Measurements from ENCODE around the gene GNAT1.
"Not testable (repeated sequence)": the region's sequence is repeated elsewhere in the genome, so short reads cannot be mapped to it uniquely, and the experiment has no call there.

Gene GNAT1

DNA sequence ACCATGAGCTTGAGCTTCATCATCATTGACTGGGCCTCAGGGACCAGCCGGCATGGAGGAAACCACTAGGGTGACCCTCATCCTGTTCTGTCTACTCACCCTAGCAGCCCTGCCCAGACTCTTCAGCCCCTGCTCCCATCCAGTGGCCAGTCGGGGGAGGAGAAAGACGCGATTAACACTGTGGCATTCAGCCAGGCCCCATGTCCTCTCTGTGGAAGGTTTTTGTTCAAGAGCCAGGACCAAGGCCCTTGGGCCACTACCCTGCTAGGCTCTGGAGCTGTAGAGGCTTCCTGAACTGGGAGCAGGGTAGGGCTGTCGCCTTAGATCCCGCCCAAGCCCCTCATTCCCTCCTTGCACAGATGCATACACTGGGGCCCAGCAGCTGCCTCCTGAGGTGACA, 28.7 kb downstream of the GNAT1 start:
- DNase-seq (ENCODE audit: low read depth in 2 of 2), result no peak

DNA sequence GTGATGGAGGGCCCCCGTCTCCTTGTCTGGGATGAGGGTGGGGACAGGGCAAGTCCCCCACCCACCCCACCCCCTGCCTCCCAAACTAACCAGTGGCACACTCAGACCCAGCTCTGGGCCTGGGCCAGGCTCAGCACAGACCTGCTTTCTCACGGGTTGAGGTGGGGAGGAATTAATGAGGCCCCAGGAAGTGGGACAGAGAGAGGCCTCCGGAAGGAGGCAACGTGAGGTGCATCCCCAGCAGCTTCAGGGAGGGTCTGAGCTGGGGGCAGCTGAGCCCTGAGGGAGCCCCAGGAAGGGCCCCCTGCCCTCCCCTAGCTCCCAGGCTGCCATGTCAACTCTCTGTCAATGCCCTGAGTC, 29.6 kb downstream of the GNAT1 start:
- DNase-seq (ENCODE audit: low read depth in 2 of 2), result no peak

DNA sequence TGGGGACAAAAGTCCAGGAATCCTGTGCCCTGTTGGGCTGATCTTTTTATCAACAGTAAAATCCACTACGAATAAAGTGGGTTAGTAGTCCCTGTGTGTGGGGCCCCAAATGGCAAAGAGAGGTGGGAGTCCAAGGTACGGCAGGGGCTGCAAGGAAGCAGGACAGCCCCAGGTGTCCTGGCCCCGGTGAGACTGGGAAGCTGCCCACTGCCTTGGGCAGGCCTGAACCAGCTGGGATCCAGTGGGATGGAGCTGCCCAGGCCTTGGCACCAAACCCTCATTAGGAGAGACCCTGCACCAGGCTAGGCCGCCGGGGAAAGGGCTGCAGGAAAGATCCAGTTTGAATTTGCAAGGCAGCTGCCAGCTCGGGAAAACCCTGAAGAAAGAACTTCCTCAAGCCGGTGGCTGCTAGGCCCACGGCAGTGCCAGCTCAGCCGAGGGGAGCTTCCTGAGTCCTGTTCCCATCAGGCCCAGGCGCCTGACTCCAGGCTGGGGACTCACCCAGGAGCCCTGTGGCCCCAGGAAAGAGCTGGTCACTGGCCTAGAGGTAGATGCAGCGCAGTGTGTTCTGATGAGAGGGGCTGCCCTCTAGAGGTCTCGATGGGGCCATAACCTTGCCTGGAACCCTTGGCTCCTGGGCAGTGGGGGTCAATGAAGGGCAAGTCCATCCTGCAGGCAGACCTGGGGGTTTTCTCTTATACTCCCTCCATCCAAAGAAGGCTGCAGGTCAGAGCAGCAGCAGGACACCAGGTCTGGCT, 30.2 kb downstream of the GNAT1 start:
- DNase-seq (ENCODE audit: low read depth in 2 of 2), result no peak

GRCh38 chr3:50222169-50222528, 30.7 kb downstream of the GNAT1 start:
- no peak for DNase-seq (ENCODE audit: low read depth in 2 of 2)

DNA sequence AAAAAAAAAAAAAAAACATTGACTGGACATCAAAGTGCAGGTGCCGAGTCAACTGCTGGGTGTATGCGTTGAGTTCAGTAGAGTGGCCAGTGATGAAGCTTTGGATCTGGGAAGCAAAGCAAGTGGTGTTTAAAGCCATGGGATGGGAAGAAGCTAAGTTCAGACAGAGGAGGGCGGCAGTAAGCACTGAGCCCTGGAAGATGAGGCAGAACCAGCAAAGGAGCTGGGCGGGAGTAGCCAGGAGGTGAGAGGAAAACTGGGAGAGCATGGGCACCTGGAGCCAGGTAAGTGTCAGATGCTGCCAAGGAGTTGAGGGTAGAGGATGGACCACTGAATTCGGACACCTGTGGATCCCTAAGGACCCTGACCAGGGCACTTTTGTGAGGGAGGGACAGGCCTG, 33.2 kb downstream of the GNAT1 start:
- DNase-seq (ENCODE audit: low read depth in 2 of 2), result no peak

- DNase-seq (ENCODE audit: low read depth in 2 of 2), result no peak
Observed at GRCh38 chr3:50226888-50227389, 35.5 kb downstream of the GNAT1 start.

DNA sequence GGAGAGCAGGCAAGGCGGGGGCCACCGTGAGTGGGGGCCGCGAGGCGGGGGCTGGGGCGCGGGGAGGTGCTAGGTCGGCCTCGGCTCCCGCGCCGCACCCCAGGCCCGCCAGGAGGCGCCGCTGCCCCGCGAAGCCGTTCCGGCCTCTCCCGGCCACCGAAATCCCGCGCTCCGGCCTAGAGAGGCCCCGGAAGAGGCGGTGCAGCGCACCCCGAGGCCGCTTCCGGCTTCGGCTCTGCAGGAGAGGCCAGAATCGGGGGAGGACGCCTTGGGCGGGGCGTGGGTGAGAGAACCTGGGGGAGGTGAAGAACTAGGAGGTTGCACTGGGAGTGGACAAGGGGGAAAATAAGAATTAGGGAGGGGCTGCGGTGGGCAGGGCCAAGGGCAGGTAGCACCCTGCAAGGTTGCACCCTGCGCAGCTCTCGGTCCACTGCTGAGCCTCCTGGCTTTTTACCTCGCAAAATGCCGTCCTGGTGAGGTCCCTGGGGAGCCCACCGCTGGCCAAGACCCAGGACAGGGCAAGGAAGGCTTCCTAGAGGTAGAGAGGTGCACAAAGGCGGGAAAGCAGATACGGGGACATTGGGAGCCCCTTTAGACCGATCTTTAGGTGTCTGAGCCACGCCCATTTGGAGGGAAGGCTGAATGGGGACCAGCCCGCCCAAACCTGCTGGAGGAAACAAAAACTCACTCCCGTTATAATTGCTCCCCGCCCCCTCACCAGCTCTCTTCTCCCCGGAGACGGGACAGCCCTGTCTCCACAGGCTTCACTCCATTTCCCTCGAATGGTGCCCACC, 36.2 kb downstream of the GNAT1 start:
- DNase-seq (ENCODE audit: low read depth in 2 of 2), result peak; percentile 74 to 78

GRCh38 chr3:50228184-50228763, 36.9 kb downstream of the GNAT1 start:
- not testable (repeated sequence) for DNase-seq (ENCODE audit: low read depth in 2 of 2)

- no peak for DNase-seq (ENCODE audit: low read depth in 2 of 2)
Observed at GRCh38 chr3:50229490-50229889, 38.1 kb downstream of the GNAT1 start.

DNA sequence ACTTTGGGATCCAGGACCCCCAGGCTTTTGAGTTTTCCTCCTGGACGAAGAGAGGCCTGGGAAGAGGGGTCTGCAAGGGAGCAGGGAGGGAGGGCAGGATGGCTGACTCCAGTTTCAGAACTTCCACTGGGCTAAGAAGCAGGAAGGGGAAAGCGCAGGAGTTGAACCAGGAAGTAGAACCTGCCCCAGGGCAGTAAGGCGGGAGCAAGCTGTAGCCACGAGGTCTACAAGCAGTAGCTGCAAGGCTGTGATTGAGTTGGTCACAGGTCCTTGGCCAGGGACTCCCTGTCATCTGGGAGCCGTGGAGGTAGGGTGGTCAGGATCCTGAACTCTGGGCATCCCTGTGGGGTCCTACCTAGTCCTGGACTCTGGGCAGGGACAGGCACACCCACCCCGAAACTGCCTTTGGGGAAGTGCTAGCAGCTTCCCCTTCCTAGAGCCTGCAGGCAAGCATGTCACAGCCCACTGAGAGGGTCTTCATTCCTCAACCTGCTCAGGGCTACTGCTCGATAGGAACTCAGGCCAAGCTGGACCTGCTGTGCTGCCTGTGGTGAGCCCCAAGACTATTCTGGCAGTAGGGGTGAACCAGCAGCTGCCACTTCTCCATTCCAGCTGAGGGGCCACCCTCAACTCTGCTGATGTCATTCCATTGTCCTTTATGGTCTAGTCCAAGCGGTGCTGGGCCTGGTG, 38.8 kb downstream of the GNAT1 start:
- no peak for DNase-seq (ENCODE audit: low read depth in 2 of 2)

GRCh38 chr3:50230794-50231125, 39.4 kb downstream of the GNAT1 start:
- DNase-seq (ENCODE audit: low read depth in 2 of 2), result no peak

DNA sequence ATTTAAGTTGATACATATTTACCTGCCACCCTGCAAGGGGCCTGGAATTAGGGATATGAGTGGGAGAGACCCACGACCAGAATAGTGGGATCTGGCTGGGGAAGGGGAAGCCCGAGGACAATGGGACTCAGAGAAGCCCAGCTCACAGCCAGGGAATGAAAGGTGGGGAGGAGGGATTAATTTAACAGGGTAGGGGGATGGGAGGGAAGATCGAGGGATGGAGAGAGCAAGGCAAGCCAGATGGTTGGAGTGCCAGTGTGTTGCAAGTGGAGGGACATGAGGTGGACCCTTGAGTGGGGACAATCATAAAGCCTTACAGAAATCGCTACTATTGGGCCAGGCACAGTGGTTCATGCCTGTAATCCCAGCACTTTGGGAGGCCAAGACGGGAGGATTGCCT, 40.2 kb downstream of the GNAT1 start:
- DNase-seq (ENCODE audit: low read depth in 2 of 2), result no peak

GRCh38 chr3:50232303-50232702, 40.9 kb downstream of the GNAT1 start:
- no peak for DNase-seq (ENCODE audit: low read depth in 2 of 2)

GRCh38 chr3:50233176-50233575, 41.8 kb downstream of the GNAT1 start:
- DNase-seq (ENCODE audit: low read depth in 2 of 2), result no peak

GRCh38 chr3:50235716-50236483, 44.5 kb downstream of the GNAT1 start, which contains the start of gene GNAI2:
Gene GNAI2, plus strand, starts transcription at chr3:50236204. Its CDS starts 132 bp downstream, at chr3:50236336.
- peak; percentile 97 for DNase-seq (ENCODE audit: low read depth in 2 of 2)

DNA sequence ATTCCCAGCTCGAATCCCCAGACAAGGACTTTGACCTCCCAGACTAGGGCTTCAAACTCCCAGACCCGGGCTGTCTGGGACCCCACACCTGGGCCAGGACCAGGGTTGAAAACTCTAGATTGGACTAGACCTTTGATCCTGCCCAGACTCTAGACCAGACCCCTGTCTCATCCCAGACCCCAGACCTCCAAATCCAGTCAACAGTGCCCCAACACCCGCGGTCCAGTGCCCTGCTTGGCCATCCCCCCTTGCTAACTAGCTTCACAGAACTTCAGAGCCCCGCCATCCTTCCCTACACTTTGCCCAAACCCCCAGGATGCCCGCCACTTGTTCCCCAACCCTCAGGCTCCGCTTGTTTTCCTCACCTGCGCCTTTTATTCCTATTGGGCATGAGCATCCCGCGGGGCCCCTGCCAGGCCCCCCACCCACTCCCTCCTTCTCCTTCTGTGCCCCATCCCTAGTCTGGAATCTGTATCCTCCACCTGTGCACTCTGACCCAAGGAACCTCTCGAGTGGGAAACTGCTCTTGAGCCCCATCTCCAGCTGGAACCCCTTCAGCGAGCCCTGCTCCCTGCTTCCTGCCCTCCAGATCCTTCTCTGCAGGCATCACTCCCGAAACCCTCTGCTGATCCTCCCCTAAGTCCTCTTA, 45.2 kb downstream of the GNAT1 start:
- DNase-seq (ENCODE audit: low read depth in 2 of 2), result no peak

DNA sequence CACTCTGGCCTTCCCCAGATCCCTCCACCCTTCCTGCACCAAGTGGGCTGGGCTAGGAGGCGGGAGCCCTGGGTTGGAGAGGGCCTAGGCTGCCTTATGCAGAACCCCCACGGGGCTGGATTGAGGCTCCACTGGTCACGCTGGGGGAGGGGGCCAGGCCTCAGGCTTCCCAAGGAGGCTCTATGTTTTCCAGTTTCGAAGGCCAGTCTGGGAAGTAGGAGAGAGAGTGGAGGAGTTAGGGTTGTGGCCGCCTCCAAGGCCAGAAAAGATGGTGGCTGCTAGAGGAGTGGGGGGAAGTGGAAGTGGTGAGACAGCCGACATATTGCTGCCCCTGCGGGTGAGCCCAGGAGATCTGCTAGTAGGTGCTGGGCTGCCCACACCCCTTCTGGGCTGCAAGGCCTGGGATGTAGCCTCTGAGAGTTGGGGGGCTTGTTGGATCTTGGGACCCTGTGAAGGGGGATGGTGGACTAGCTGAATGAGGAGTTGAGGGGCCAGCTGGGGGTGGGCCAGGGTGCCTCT, 45.8 kb downstream of the GNAT1 start:
- DNase-seq (ENCODE audit: low read depth in 2 of 2), result no peak

GRCh38 chr3:50237754-50238548, 46.5 kb downstream of the GNAT1 start:
- peak; percentile 70 to 72 for DNase-seq (ENCODE audit: low read depth in 2 of 2)

- no peak for DNase-seq (ENCODE audit: low read depth in 2 of 2)
Observed at GRCh38 chr3:50238549-50239026, 47.2 kb downstream of the GNAT1 start.

GRCh38 chr3:50239649-50240048, 48.2 kb downstream of the GNAT1 start:
- no peak for DNase-seq (ENCODE audit: low read depth in 2 of 2)
